KOPT-K1 (cell line): ENCODE data around the gene ADGRG3.
"Not testable (repeated sequence)": the region's sequence is repeated elsewhere in the genome, so short reads cannot be mapped to it uniquely, and the experiment has no call there.

Source experiments
- H3K27ac ChIP-seq: fragments of 200-600 bp; sonication (generic); 2 replicates; pipeline ENCODE4 v1.5.1; 2016; ENCODE audit warnings: antibody characterized with exemption, mild to moderate bottlenecking, low read depth, low read length; ENCODE audit not compliant: poor library complexity, severe bottlenecking
- H3K36me3 ChIP-seq: fragments of 200-600 bp; sonication (generic); 2 replicates; pipeline ENCODE4 v1.5.1; 2017; ENCODE audit warnings: antibody characterized with exemption, mild to moderate bottlenecking, low read length, moderate library complexity; ENCODE audit not compliant: insufficient read depth
- H3K9me3 ChIP-seq: fragments of 200-600 bp; sonication (generic); 2 replicates; pipeline ENCODE4 v1.5.1; 2017; ENCODE audit warnings: antibody characterized with exemption, low read length, mild to moderate bottlenecking; ENCODE audit not compliant: insufficient read depth, poor library complexity, severe bottlenecking

The ADGRG3 gene

GRCh38 chr16:57712569-57712968 is 44.5 kb downstream of the ADGRG3 start:
- H3K36me3 ChIP-seq, H3K9me3 ChIP-seq, H3K27ac ChIP-seq: not testable (repeated sequence)

GRCh38 chr16:57713596-57713995 is 45.5 kb downstream of the ADGRG3 start:
- Histone ChIP-seq H3K9me3 (no peaks in the 10 kb centered on the region), H3K27ac (no peak overlapping the region), H3K36me3 (no peaks in the 10 kb centered on the region)

- Histone ChIP-seq H3K36me3 (no peaks in the 10 kb centered on the region), H3K27ac (no peak overlapping the region), H3K9me3 (no peaks in the 10 kb centered on the region)
Observed at GRCh38 chr16:57714047-57714446, 45.9 kb downstream of the ADGRG3 start.

GRCh38 chr16:57720142-57720575 is 52.1 kb downstream of the ADGRG3 start:
- no peaks in the 10 kb centered on the region for H3K9me3 ChIP-seq
- no peak overlapping the region for H3K27ac ChIP-seq
- H3K36me3 ChIP-seq, result no peaks in the 10 kb centered on the region

GRCh38 chr16:57721356-57722209 is 53.5 kb downstream of the ADGRG3 start:
- H3K9me3 ChIP-seq, result no peaks in the 10 kb centered on the region
- no peaks in the 10 kb centered on the region for H3K36me3 ChIP-seq
- no peak overlapping the region for H3K27ac ChIP-seq

DNA sequence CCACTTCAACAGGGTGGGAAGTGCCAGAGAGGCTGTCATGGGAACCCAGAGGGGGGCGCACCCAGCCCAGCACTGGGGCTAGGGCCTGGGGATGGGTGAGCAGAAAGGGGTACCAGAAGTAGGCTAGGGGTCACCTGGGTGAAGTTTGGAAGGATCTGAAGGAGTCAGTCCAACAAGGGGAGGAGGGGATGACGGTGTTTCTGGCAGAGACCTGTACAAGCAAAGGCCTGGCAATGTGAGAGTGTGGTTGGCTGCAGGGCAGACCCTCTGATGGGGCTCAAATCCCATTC is 54.0 kb downstream of the ADGRG3 start:
- H3K27ac ChIP-seq, result no peak overlapping the region
- H3K36me3 ChIP-seq, result no peaks in the 10 kb centered on the region
- H3K9me3 ChIP-seq, result no peaks in the 10 kb centered on the region

GRCh38 chr16:57722651-57723050 is 54.5 kb downstream of the ADGRG3 start:
- no peaks in the 10 kb centered on the region for H3K36me3 ChIP-seq
- no peak overlapping the region for H3K27ac ChIP-seq
- no peaks in the 10 kb centered on the region for H3K9me3 ChIP-seq

- no peak overlapping the region for H3K27ac ChIP-seq
- H3K36me3 ChIP-seq, result no peaks in the 10 kb centered on the region
- H3K9me3 ChIP-seq, result no peaks in the 10 kb centered on the region
Observed at GRCh38 chr16:57723170-57723569, 55.1 kb downstream of the ADGRG3 start.

DNA sequence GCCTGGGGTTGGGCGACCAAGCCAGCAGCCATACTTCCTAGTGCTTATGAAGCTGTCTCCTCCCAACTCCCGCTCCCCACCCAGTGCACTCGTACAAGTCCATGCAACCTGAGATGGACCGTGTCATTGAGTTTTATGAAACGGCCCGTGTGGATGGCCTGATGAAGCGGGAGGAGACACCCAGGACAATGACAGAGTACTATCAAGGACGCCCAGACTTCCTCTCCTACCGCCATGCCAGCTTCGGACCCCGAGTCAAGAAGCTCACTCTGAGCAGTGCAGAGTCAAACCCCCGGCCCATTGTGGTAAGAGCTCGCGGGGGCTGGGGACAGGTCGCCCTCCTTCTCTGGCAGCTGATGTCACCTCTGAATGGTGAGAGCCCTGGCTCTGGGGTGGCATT is 56.4 kb downstream of the ADGRG3 start:
- no peaks in the 10 kb centered on the region for H3K9me3 ChIP-seq
- no peaks in the 10 kb centered on the region for H3K36me3 ChIP-seq
- no peak overlapping the region for H3K27ac ChIP-seq

GRCh38 chr16:57725151-57725550 is 57.0 kb downstream of the ADGRG3 start:
- no peak overlapping the region for H3K27ac ChIP-seq
- H3K9me3 ChIP-seq, result no peaks in the 10 kb centered on the region
- H3K36me3 ChIP-seq, result no peaks in the 10 kb centered on the region

DNA sequence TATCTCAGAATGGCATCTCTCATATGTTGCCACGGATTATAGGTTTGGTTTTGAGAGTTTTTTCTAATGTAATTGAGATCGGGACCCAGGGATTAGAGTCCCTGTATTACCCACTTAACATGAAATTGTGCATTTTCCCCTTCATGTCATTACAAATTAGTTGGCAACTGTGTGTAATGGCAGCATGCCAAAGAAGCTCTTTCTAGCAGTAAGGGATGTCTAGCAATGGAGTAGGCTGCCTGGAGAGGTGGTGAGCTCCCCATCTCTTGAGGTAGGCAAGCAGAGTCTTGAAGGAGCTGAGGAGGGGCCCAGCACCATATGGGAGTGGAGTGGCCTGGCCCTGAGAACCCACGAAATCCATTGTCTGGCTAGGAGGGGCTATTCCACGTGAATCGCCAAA is 57.4 kb downstream of the ADGRG3 start:
- Histone ChIP-seq H3K27ac (no peak overlapping the region), H3K9me3 (no peaks in the 10 kb centered on the region)

DNA sequence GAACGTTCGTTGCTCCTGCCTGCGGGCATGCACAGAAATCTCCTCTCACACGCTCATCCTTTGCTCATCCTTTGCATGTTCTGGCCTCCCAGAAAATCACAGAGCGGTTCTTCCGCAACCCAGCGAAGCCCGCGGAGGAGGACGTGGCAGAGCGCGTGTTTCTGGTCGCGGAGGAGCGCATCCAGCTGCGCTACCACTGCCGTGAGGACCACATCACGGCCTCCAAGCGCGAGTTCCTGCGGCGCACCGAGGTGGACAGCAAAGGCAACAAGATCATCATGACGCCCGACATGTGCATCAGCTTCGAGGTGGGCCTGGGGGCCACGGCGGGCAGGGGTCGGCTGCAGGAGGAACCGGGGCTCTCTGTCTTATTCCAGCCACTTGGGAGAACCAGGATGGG is 57.9 kb downstream of the ADGRG3 start:
- Histone ChIP-seq H3K9me3 (no peaks in the 10 kb centered on the region), H3K27ac (no peak overlapping the region), H3K36me3 (no peaks in the 10 kb centered on the region)

More for the DNA sequence above, 57.4 kb downstream of the ADGRG3 start:
- no peaks in the 10 kb centered on the region for H3K36me3 ChIP-seq

GRCh38 chr16:57726433-57726947 is 58.4 kb downstream of the ADGRG3 start:
- no peaks in the 10 kb centered on the region for H3K9me3 ChIP-seq
- no peaks in the 10 kb centered on the region for H3K36me3 ChIP-seq
- H3K27ac ChIP-seq, result no peak overlapping the region

- H3K9me3 ChIP-seq, result peaks cover 5% of the 10 kb centered on the region
Observed at GRCh38 chr16:57727610-57728009, 59.5 kb downstream of the ADGRG3 start.

DNA sequence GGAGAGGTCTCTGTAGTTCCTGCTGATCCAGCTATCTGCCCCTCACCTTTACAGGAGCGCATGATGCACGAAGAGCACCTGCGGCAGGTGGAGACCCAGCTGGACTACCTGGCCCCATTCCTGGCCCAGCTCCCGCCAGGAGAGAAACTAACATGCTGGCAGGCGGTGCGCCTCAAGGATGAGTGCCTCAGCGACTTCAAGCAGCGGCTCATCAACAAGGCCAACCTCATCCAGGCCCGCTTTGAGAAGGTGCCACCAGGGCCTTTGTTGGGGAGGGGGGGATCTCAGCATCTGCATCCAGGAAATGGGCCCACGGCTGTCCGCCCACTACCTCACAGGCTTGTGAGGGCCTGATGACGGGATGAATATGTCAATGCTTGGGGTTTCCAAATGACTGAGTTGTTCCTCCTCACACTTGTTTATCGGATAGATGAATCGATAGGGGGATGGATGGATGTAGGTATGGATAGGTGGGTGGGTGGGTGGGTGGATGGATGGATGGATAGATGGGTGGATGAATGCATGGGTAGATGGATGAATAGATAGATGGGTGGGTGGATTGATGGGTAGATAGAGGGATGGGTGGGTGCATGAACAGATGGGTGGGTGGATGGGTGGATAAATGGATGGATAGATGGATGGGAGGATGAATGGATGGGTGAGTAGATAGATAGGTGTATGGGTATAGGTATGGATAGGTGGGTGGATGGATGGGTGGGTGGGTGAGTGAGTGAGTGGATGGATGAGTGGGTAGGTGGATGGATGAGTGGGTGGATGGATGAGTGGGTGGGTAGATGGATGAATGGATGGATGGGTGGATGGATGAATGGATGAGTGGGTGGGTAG is 60.5 kb downstream of the ADGRG3 start:
- no peaks in the 10 kb centered on the region for H3K36me3 ChIP-seq
- peaks cover 12% of the 10 kb centered on the region for H3K9me3 ChIP-seq
- H3K27ac ChIP-seq, result no peak overlapping the region

More at GRCh38 chr16:57727610-57728009, 59.5 kb downstream of the ADGRG3 start:
- H3K36me3 ChIP-seq, result no peaks in the 10 kb centered on the region
- H3K27ac ChIP-seq, result no peak overlapping the region
